Naive thymus-derived CD4-positive, alpha-beta T cell (primary cell): ENCODE measurements around the gene SPZ1. TPM values are rescaled to one million over a fixed set of nuclear protein-coding genes. Genes with fewer than 3 reads are reported as not detected.
A peak's percentile ranks its signal among the peaks of the same experiment; 100 is the strongest.

Experiments used
- ATAC-seq: fragments of 150-1000 bp; cut with Tn5 transposase; 2 replicates; pipeline ENCODE4 v1.10.0; 2021; ENCODE audit warnings: mild to moderate bottlenecking, moderate library complexity
- CTCF ChIA-PET: fragments of 350-600 bp; sonication (Branson Sonifier 250); formaldehyde crosslinking; loops from one replicate; lab custom pipeline; 2021; ENCODE audit warnings: antibody characterized with exemption; lab: Charles Lee
- POLR2A ChIA-PET: fragments of 350-600 bp; sonication (Branson Sonifier 250); formaldehyde crosslinking; loops from one replicate; lab custom pipeline; 2021; ENCODE audit warnings: antibody characterized with exemption, inconsistent platforms; lab: Charles Lee
- DNase-seq, 9 donors: peaks; one replicate each; pipeline versions ENCODE4 v3.0.0 to v3.0.0-alpha.2; 2020 to 2022; ENCODE audit warnings: mixed read lengths in 1 of 9
- H3K27ac ChIP-seq: one replicate; pipeline ENCODE4 v1.7.0; 2013; ENCODE audit warnings: mild to moderate bottlenecking, low read depth, low read length, moderate library complexity
- H3K27me3 ChIP-seq, 2 donors: one replicate each; pipeline ENCODE4 v1.7.0; 2013; ENCODE audit warnings: low read length in 2 of 2, mild to moderate bottlenecking in 2 of 2, moderate library complexity in 2 of 2; ENCODE audit not compliant: control insufficient read depth in 2 of 2, insufficient read depth in 2 of 2
- H3K36me3 ChIP-seq, 3 experiments: 1 replicate in 2 of 3; 2 replicates in 1 of 3; pipeline ENCODE4 v1.7.0; 2013; ENCODE audit warnings: low read length in 3 of 3, mild to moderate bottlenecking in 3 of 3, moderate library complexity in 1 of 3; ENCODE audit not compliant: insufficient read depth in 3 of 3, control insufficient read depth in 2 of 3
- H3K4me1 ChIP-seq, 2 donors: one replicate each; pipeline ENCODE4 v1.7.0; 2013; ENCODE audit warnings: low read length in 2 of 2, mild to moderate bottlenecking in 2 of 2, moderate library complexity in 1 of 2; ENCODE audit not compliant: control insufficient read depth in 2 of 2, insufficient read depth in 2 of 2
- H3K4me3 ChIP-seq: 2 replicates; pipeline ENCODE4 v1.7.0; 2013; ENCODE audit warnings: mild to moderate bottlenecking, low read length
- H3K9me3 ChIP-seq, 3 experiments: 1 replicate in 2 of 3; 2 replicates in 1 of 3; pipeline ENCODE4 v1.7.0; 2013; ENCODE audit warnings: low read length in 3 of 3; ENCODE audit not compliant: control insufficient read depth in 2 of 3
- H3K27ac Mint-ChIP-seq, 9 donors: one replicate each; pipeline ENCODE4 v1.8.0; 2020 to 2022; ENCODE audit warnings: mixed read lengths in 9 of 9, mild to moderate bottlenecking in 8 of 9, moderate library complexity in 5 of 9, inconsistent platforms in 2 of 9
- H3K27me3 Mint-ChIP-seq, 5 donors: one replicate each; pipeline ENCODE4 v1.8.0; 2021 to 2022; ENCODE audit warnings: mixed read lengths in 5 of 5, mild to moderate bottlenecking in 1 of 5
- H3K36me3 Mint-ChIP-seq, 5 donors: one replicate each; pipeline ENCODE4 v1.8.0; 2020 to 2022; ENCODE audit warnings: mixed read lengths in 5 of 5, mild to moderate bottlenecking in 3 of 5, inconsistent platforms in 1 of 5
- H3K4me1 Mint-ChIP-seq, 7 donors: one replicate each; pipeline ENCODE4 v1.8.0; 2020 to 2022; ENCODE audit warnings: mixed read lengths in 7 of 7, mild to moderate bottlenecking in 3 of 7, inconsistent platforms in 1 of 7
- H3K4me3 Mint-ChIP-seq, 10 donors: one replicate each; pipeline ENCODE4 v1.8.0; 2020 to 2022; ENCODE audit warnings: mild to moderate bottlenecking in 10 of 10, mixed read lengths in 10 of 10, moderate library complexity in 6 of 10, inconsistent platforms in 2 of 10
- H3K9me3 Mint-ChIP-seq, 11 donors: one replicate each; pipeline ENCODE4 v1.8.0; 2020 to 2022; ENCODE audit warnings: mixed read lengths in 11 of 11, mild to moderate bottlenecking in 4 of 11, inconsistent platforms in 1 of 11, moderate library complexity in 1 of 11
- intact Hi-C, 2 donors: fragments of 100-400 bp; cut with micrococcal nuclease; formaldehyde crosslinking; loops; one replicate each; pipeline ENCODE4 v1.15.1; 2023
- polyA plus RNA-seq, 2 donors: library from polyadenylated mRNA; unstranded; fragments of 300-500 nt; fragmentation: Illumina TruSeq; gene quantifications; one replicate each; pipeline ENCODE4 v1.2.3, GENCODE V29; 2021
- total RNA-seq, 6 experiments: library from RNA in 5 of 6; stranded (reverse) in 5 of 6; gene quantifications; 1 replicate in 5 of 6; 2 replicates in 1 of 6; pipeline ENCODE4 v1.2.3 and lab custom pipeline; 2021 to 2026

The SPZ1 gene
- total and polyA plus RNA-seq, 7 experiments from 2014 or later: not detected

DNA sequence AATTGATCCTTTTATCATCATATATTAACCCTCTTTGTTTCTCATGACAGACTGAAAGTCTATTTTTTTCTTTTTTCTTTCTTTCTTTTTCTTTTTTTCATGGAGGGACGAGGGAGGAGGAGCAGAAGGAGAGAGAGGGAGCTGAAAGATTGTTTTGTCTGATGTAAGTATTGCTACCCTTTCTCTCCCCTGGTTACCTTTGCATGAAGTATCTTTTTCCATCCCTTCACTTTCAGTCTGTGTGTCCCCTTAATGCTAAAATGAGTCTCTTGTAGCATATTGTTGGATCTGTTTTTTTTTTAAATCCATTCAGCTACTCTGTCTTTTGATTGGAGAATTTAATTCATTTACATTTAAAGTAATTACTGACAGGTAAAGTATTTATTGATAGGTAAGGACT is 36.4 kb upstream of the SPZ1 start:
- intact Hi-C loops: no loop called here

DNA sequence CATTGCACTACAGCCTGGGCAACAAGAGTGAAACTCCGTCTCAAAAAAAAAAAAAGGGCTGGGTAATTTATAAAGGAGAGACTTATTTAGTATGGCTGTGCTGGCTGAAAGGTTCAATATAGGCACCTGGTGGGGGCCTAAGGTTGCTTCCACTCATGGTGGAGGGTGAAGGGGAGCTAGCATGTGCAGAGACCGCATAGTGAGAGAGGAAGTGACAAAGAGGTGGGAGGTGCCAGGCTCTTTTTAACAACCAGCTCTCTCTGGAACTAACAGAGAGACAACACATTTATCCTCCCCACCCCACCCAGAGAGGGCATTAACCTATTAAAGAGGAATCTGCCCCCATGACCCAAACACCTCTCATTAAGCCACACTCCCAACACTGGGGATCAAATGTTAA is 35.1 kb upstream of the SPZ1 start:
- Mint-ChIP-seq H3K9me3 (peaks cover 0 to 1% (median 0%) of the 10 kb centered on the region in 11 donors), H3K27ac (peak overlapping the region in 8 of 9 donors; percentile 58 to 93 (median 74)), H3K36me3 (peaks cover 0 to 6% (median 0%) of the 10 kb centered on the region in 5 donors), H3K4me3 (peak overlapping the region in 9 of 10 donors; percentile 14 to 69 (median 49)), H3K27me3 (no peaks in the 10 kb centered on the region), H3K4me1 (peaks cover 12 to 39% (median 27%) of the 10 kb centered on the region in 7 donors)
- H3K27me3 ChIP-seq: no peaks in the 10 kb centered on the region
- no peak overlapping the region for H3K27ac ChIP-seq
- intact Hi-C loops: no loop called here
- ATAC-seq: peak; percentile 83
- ChIA-PET POLR2A (interaction anchor here (0.7 to 1.7 kb wide), 3 partner anchors 21 to 29 kb away, joined by 3 to 5 read pairs (median 3); partner anchors contain the start of gene SERINC5), CTCF (interaction anchor here (0.6 to 1.8 kb wide), 5 partner anchors 14 to 746 kb away, joined by 3 to 6 read pairs (median 4); no protein-coding TSS in a partner anchor)
- no peaks in the 10 kb centered on the region for H3K9me3 ChIP-seq
- no peak overlapping the region for H3K4me3 ChIP-seq
- peak in 7 of 9 donors; percentile 21 to 49 (median 34) for DNase-seq
- peaks cover 0 to 10% of the 10 kb centered on the region in 2 donors for H3K4me1 ChIP-seq
- no peaks in the 10 kb centered on the region for H3K36me3 ChIP-seq

More for the DNA sequence above, 36.4 kb upstream of the SPZ1 start:
- Histone ChIP-seq H3K4me3 (no peak overlapping the region), H3K36me3 (no peaks in the 10 kb centered on the region), H3K9me3 (no peaks in the 10 kb centered on the region), H3K27ac (no peak overlapping the region), H3K27me3 (no peaks in the 10 kb centered on the region), H3K4me1 (peaks cover 0 to 10% of the 10 kb centered on the region in 2 donors)
- DNase-seq: no peak
- POLR2A ChIA-PET: interaction anchor here (0.6 kb wide), 1 partner anchor 13 kb away, joined by 3 read pairs; no protein-coding TSS in a partner anchor
- H3K4me1 Mint-ChIP-seq: peaks cover 12 to 39% (median 27%) of the 10 kb centered on the region in 7 donors
- CTCF ChIA-PET: interaction anchor here (0.6 to 1.0 kb wide), 3 partner anchors 191 to 218 kb away, joined by 3 to 6 read pairs (median 5); no protein-coding TSS in a partner anchor
- no peak overlapping the region for H3K4me3 Mint-ChIP-seq
- peak overlapping the region in 1 of 9 donors; percentile 38 for H3K27ac Mint-ChIP-seq
- peaks cover 0 to 1% (median 0%) of the 10 kb centered on the region in 11 donors for H3K9me3 Mint-ChIP-seq
- H3K36me3 Mint-ChIP-seq: peaks cover 0 to 6% (median 0%) of the 10 kb centered on the region in 5 donors
- ATAC-seq: no peak
- no peaks in the 10 kb centered on the region for H3K27me3 Mint-ChIP-seq

DNA sequence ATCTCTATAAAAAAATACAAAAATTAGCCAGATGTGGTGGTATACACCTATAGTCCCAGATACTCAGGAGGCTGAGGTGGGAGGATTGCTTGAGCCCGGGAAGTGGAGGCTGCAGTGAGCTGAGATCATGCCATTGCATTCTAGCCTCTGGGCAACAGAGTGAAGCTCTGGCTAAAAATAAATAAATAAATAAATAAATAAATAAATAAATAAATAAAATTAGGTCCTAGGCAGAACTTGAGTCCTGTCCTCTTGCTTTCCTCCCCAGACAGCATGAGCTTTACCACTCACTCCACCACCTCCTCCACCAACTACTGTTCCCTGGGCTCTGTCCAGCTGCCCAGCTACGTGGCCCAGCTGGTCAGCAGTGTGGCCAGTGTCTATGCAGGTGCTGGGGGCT is 31.6 kb upstream of the SPZ1 start:
- DNase-seq (no peak), ATAC-seq (no peak)
- H3K4me3 Mint-ChIP-seq: no peak overlapping the region
- H3K27me3 Mint-ChIP-seq: no peaks in the 10 kb centered on the region
- peaks cover 11 to 25% (median 15%) of the 10 kb centered on the region in 7 donors for H3K4me1 Mint-ChIP-seq
- no peak overlapping the region for H3K27ac Mint-ChIP-seq
- ChIA-PET POLR2A (no interaction called here), CTCF (interaction anchor here (2.5 kb wide), 1 partner anchor 204 kb away, joined by 5 read pairs; no protein-coding TSS in a partner anchor)
- H3K9me3 Mint-ChIP-seq: peaks cover 0 to 3% (median 0%) of the 10 kb centered on the region in 11 donors
- H3K36me3 Mint-ChIP-seq: peaks cover 3 to 6% (median 4%) of the 10 kb centered on the region in 5 donors
- no peaks in the 10 kb centered on the region for H3K9me3 ChIP-seq
- no peak overlapping the region for H3K4me3 ChIP-seq
- intact Hi-C loops: no loop called here
- H3K27me3 ChIP-seq: no peaks in the 10 kb centered on the region
- H3K27ac ChIP-seq: no peak overlapping the region
- H3K36me3 ChIP-seq: no peaks in the 10 kb centered on the region
- peaks cover 0 to 10% of the 10 kb centered on the region in 2 donors for H3K4me1 ChIP-seq

DNA sequence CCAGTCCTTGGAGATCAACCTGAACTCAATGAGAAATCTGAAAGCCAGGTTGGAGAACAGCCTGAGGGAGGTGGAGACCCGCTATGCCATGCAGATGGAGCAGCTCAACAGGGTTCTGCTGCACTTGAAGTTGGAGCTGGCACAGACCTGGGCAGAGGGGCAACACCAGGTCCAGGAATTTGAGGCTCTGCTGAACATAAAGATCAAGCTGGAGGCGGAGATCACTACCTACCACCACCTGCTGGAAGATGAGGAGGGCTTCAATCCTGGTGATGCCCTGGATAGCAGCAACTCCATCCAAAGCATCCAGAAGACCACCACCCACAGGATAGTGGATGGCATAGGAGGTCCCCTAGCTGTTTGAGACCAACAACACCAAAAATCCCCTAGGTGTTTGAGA is 30.5 kb upstream of the SPZ1 start:
- Histone ChIP-seq H3K9me3 (no peaks in the 10 kb centered on the region), H3K27me3 (no peaks in the 10 kb centered on the region), H3K36me3 (no peaks in the 10 kb centered on the region), H3K27ac (no peak overlapping the region), H3K4me1 (peaks cover 0 to 10% of the 10 kb centered on the region in 2 donors), H3K4me3 (no peak overlapping the region)
- no peak for DNase-seq
- Mint-ChIP-seq H3K27me3 (no peaks in the 10 kb centered on the region), H3K4me1 (peaks cover 9 to 17% (median 12%) of the 10 kb centered on the region in 7 donors), H3K36me3 (peaks cover 0 to 5% (median 4%) of the 10 kb centered on the region in 5 donors), H3K9me3 (peaks cover 0 to 3% (median 0%) of the 10 kb centered on the region in 11 donors), H3K27ac (no peak overlapping the region), H3K4me3 (no peak overlapping the region)
- POLR2A ChIA-PET: no interaction called here
- intact Hi-C loops: no loop called here
- CTCF ChIA-PET: interaction anchor here (2.5 kb wide), 1 partner anchor 206 kb away, joined by 5 read pairs; no protein-coding TSS in a partner anchor
- no peak for ATAC-seq

DNA sequence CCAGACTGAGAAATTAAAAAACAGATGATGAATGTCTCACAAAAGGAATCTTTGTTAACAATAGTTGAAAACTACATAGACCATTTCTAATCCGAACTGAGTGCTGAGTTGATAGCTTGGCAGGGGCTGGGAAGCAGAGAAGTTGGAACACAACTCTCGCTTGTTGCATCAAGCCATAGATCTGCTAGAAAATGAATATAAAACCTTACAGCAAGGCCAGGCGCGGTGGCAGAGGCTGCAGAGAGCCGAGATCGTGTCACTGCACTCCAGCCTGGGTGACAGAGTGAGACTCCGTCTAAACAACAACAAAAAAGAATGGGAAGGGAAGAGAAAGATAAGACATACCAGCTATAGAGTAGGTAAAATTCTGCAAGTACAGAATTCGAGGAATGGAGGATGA is 28.0 kb upstream of the SPZ1 start:
- H3K4me3 ChIP-seq: no peak overlapping the region
- no peaks in the 10 kb centered on the region for H3K27me3 ChIP-seq
- Mint-ChIP-seq H3K4me3 (no peak overlapping the region), H3K36me3 (peaks cover 0 to 5% (median 3%) of the 10 kb centered on the region in 5 donors), H3K4me1 (no peaks in the 10 kb centered on the region), H3K9me3 (peaks cover 0 to 3% (median 0%) of the 10 kb centered on the region in 11 donors), H3K27ac (peak overlapping the region in 1 of 9 donors; percentile 1), H3K27me3 (no peaks in the 10 kb centered on the region)
- no peak for DNase-seq
- no peaks in the 10 kb centered on the region for H3K36me3 ChIP-seq
- POLR2A ChIA-PET: interaction anchor here (0.8 kb wide), 1 partner anchor 12 kb away, joined by 3 read pairs; no protein-coding TSS in a partner anchor
- CTCF ChIA-PET: interaction anchor here (0.6 kb wide), 1 partner anchor 793 kb away, joined by 6 read pairs; no protein-coding TSS in a partner anchor
- H3K4me1 ChIP-seq: no peaks in the 10 kb centered on the region
- no peaks in the 10 kb centered on the region for H3K9me3 ChIP-seq
- no peak overlapping the region for H3K27ac ChIP-seq
- no peak for ATAC-seq
- intact Hi-C loops: no loop called here

DNA sequence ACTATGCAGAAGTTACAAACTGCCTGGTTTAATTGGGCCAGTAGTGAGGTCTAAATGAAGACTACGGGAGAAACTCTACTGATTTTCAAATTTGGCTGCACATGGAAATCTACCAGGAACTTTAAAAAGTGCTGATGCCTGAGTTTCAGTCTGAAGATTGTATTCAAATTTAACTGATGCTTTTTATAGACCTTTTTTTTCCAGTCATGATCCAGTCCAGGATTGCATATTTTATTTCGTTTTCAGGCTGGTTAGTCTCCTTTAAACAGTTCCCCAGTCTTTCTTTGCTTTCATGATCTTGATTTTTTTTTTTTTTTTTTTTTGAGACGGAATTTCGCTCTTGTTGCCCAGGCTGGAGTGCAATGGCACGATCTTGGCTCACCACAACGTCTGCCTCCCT is 23.7 kb upstream of the SPZ1 start:
- no peak for ATAC-seq

More for the DNA sequence above, 23.7 kb upstream of the SPZ1 start:
- no peak for DNase-seq
- Mint-ChIP-seq H3K4me3 (no peak overlapping the region), H3K27ac (no peak overlapping the region), H3K4me1 (no peaks in the 10 kb centered on the region), H3K27me3 (no peaks in the 10 kb centered on the region), H3K9me3 (peaks cover 0 to 3% (median 0%) of the 10 kb centered on the region in 11 donors), H3K36me3 (peaks cover 0 to 5% (median 3%) of the 10 kb centered on the region in 5 donors)
- intact Hi-C loops: no loop called here
- Histone ChIP-seq H3K27me3 (no peaks in the 10 kb centered on the region), H3K36me3 (no peaks in the 10 kb centered on the region), H3K4me3 (no peak overlapping the region), H3K27ac (no peak overlapping the region), H3K9me3 (no peaks in the 10 kb centered on the region), H3K4me1 (no peaks in the 10 kb centered on the region)
- POLR2A ChIA-PET: no interaction called here
- CTCF ChIA-PET: no interaction called here
